ENCODE results near the gene KIF6.

Gene KIF6

GRCh38 chr6:39309942-39310531, 415.2 kb downstream of the KIF6 start:
- in situ Hi-C loops (cut with HindIII; ENCODE audit: low sequenced_read_pairs) = no loop called here
- peak; percentile 31 for DNase-seq (ENCODE audit: low read depth)
- H3K4me3 ChIP-seq (ENCODE audit: low read depth, low read length) = no peak overlapping the region
- peak; percentile 84 for TF ChIP-seq CTCF (IDR thresholded peaks at IDR 0.05; ENCODE audit: low read depth, low read length, missing control alignments)

- no peak overlapping the region for H3K4me3 ChIP-seq (ENCODE audit: low read depth, low read length)
- no peak for TF ChIP-seq CTCF (IDR thresholded peaks at IDR 0.05; ENCODE audit: low read depth, low read length, missing control alignments)
- in situ Hi-C loops (cut with HindIII; ENCODE audit: low sequenced_read_pairs) = no loop called here
- no peak for DNase-seq (ENCODE audit: low read depth)
These were observed 417.7 kb downstream of the KIF6 start for GRCh38 chr6:39307462-39307861.

GRCh38 chr6:39304951-39305350, 420.3 kb downstream of the KIF6 start:
- TF ChIP-seq CTCF (IDR thresholded peaks at IDR 0.05; ENCODE audit: low read depth, low read length, missing control alignments) = no peak
- in situ Hi-C loops (cut with HindIII; ENCODE audit: low sequenced_read_pairs) = no loop called here
- no peak overlapping the region for H3K4me3 ChIP-seq (ENCODE audit: low read depth, low read length)
- DNase-seq (ENCODE audit: low read depth) = no peak

GRCh38 chr6:39303425-39304153, 421.6 kb downstream of the KIF6 start:
- H3K4me3 ChIP-seq (ENCODE audit: low read depth, low read length) = no peak overlapping the region
- no peak for DNase-seq (ENCODE audit: low read depth)
- in situ Hi-C loops (cut with HindIII; ENCODE audit: low sequenced_read_pairs) = no loop called here
- no peak for TF ChIP-seq CTCF (IDR thresholded peaks at IDR 0.05; ENCODE audit: low read depth, low read length, missing control alignments)

GRCh38 chr6:39302669-39303424, 422.4 kb downstream of the KIF6 start:
- peak; percentile 19 for DNase-seq (ENCODE audit: low read depth)
- no peak overlapping the region for H3K4me3 ChIP-seq (ENCODE audit: low read depth, low read length)
- peak; percentile 77 for TF ChIP-seq CTCF (IDR thresholded peaks at IDR 0.05; ENCODE audit: low read depth, low read length, missing control alignments)
- in situ Hi-C loops (cut with HindIII; ENCODE audit: low sequenced_read_pairs) = no loop called here

- DNase-seq (ENCODE audit: low read depth) = no peak
- no peak for TF ChIP-seq CTCF (IDR thresholded peaks at IDR 0.05; ENCODE audit: low read depth, low read length, missing control alignments)
- in situ Hi-C loops (cut with HindIII; ENCODE audit: low sequenced_read_pairs) = no loop called here
- no peak overlapping the region for H3K4me3 ChIP-seq (ENCODE audit: low read depth, low read length)
These were observed 423.2 kb downstream of the KIF6 start for GRCh38 chr6:39302011-39302410.
